ENCODE data around the gene VCAM1. TPM values are rescaled to one million over a fixed set of nuclear protein-coding genes. Genes with fewer than 3 reads are reported as not detected.

VCAM1 gene
- 53.9 and 128 TPM in 2 replicates for total RNA-seq

DNA sequence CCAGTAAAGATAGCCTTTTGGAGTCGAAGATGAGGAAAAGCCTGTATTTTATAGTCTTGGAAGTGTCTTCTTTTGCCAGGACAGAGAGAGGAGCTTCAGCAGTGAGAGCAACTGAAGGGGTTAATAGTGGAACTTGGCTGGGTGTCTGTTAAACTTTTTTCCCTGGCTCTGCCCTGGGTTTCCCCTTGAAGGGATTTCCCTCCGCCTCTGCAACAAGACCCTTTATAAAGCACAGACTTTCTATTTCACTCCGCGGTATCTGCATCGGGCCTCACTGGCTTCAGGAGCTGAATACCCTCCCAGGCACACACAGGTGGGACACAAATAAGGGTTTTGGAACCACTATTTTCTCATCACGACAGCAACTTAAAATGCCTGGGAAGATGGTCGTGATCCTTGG is at the start of gene VCAM1:
VCAM1 (plus strand) TSS at position 253 of the 400 bp plus-strand sequence; CDS start at position 372, 119 bp downstream.

Other genes starting within 250 kb of the VCAM1 start
- gene GPR88, start 181.6 kb upstream of the VCAM1 start, total RNA-seq = 0.13 and 0.16 TPM in 2 replicates
- gene EXTL2, start 175.1 kb downstream of the VCAM1 start, total RNA-seq = 11.4 and 13.2 TPM in 2 replicates
- 24.3 and 31.8 TPM in 2 replicates for gene SLC30A7, start 176.3 kb downstream of the VCAM1 start, total RNA-seq